ENCODE data around the gene MAST3.
A peak's percentile ranks its signal among the peaks of the same experiment; 100 is the strongest.

The MAST3 gene

DNA sequence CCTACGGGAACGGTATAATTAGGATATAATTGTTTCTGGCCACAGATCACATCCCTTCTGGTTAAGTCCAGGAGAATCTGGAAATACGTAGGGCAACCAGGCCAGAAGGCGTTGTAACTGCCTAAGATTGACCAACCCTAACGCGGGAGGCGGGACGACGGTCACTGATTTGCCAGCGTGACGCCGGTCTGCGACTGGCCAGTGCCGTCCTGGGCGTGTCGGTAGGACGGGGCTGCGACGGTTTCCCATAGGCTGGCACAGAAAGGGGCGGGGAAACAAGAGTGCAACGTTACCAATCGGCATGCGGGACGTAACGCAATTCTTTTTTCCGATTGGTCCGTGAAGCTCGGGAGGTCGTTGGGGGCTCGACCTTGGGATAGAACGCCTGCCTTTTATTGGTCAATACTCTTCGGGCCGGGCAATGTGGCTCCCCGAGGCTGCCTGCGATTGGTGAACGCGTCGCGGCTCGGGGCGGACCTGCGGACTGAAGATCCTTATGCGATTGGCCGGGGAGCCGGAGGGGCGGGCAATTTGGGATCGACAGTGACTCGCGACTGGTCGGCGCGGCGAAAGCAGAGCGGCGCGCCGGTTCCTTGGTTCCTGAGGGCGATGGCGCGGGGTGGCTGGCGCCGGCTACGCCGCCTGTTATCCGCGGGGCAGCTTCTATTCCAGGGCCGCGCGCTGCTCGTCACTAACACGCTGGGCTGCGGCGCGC lies 95.3 kb downstream of the MAST3 start, which contains the start of gene MPV17L2:
Gene MPV17L2, plus strand, starts transcription at position 546 of the 715 bp plus-strand sequence. Its CDS starts 64 bp downstream, at position 610.
- TF ChIP-seq EZH2phosphoT487 (IDR thresholded peaks at IDR 0.05; ENCODE audit: low read depth): no peak
- TF ChIP-seq, protein P1, sequence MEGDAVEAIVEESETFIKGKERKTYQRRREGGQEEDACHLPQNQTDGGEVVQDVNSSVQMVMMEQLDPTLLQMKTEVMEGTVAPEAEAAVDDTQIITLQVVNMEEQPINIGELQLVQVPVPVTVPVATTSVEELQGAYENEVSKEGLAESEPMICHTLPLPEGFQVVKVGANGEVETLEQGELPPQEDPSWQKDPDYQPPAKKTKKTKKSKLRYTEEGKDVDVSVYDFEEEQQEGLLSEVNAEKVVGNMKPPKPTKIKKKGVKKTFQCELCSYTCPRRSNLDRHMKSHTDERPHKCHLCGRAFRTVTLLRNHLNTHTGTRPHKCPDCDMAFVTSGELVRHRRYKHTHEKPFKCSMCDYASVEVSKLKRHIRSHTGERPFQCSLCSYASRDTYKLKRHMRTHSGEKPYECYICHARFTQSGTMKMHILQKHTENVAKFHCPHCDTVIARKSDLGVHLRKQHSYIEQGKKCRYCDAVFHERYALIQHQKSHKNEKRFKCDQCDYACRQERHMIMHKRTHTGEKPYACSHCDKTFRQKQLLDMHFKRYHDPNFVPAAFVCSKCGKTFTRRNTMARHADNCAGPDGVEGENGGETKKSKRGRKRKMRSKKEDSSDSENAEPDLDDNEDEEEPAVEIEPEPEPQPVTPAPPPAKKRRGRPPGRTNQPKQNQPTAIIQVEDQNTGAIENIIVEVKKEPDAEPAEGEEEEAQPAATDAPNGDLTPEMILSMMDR (IDR thresholded peaks at IDR 0.05; ENCODE audit: low read depth, low read length): no peak
- H2AFZ ChIP-seq (ENCODE audit: low read depth, low read length): 0 out of 2 replicates have a peak within 1 kb of the TSS, but pooled peaks have one; percentile 13

DNA sequence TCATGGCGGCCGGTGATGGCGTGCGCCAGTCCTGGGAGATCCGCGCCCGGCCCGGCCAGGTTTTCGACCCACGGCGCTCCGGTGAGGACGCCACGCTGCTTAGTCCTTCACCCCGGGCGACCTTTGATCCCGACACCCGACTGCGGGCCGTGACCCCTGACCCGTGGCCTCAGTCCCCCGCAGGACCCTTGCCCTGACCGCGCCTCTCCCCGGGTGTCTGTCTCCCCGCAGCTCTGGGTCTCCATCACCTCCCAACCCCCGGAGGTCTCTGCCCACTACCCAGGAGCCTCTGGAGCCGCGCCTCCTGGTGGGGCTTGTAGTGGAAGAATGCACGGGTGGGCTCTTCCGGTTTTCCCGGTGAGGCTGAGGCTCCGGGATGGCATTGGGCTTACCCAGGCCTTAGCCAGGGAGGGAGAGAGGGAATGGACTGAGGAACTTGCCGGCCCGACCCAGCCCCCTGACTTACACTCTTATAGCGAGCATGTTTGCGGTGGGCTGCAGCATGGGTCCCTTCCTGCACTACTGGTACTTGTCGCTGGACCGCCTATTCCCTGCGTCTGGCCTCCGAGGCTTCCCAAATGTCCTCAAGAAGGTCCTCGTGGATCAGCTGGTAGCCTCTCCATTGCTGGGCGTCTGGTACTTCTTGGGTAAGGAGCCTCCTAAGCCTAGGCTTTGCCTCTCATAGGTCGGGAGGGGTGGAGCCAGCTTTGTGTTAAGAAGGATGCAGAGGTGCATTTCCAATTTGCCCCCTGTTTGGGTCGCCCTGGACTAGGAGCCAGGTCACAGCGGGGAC lies 96.0 kb downstream of the MAST3 start:
- Histone ChIP-seq H4K20me1 (ENCODE audit: insufficient read depth, low read length) (no peaks in the 10 kb centered on the region; the same call in 1 of the 2 replicates), H3K4me1 (ENCODE audit: low read length) (peaks cover 20% of the 10 kb centered on the region), H3K4me2 (ENCODE audit: low read length) (peak overlapping the region; percentile 90), H2AFZ (ENCODE audit: low read depth, low read length) (0 out of 2 replicates have a peak overlapping the region, but pooled peaks have one; percentile 13), H3K27me3 (ENCODE audit: low read depth, low read length) (no peaks in the 10 kb centered on the region), H3K36me3 (replicated peaks; ENCODE audit: low read depth, low read length) (peaks cover 3% of the 10 kb centered on the region), H3K79me2 (ENCODE audit: low read length) (peaks cover 12% of the 10 kb centered on the region), H3K9ac (ENCODE audit: low read length) (peak overlapping the region; percentile 69), H3K27ac (ENCODE audit: low read length) (peak overlapping the region; percentile 7; the same call in 1 of the 2 replicates), H3K4me3 (ENCODE audit: low read length) (peak overlapping the region; percentile 87), H3K9me3 (ENCODE audit: insufficient read depth, low read length) (no peaks in the 10 kb centered on the region)
- TF ChIP-seq, protein P1 (IDR thresholded peaks at IDR 0.05; ENCODE audit: low read depth, low read length): no peak
- TF ChIP-seq EZH2phosphoT487 (IDR thresholded peaks at IDR 0.05; ENCODE audit: low read depth): no peak

More for the DNA sequence above, 95.3 kb downstream of the MAST3 start, which contains the start of gene MPV17L2:
- Histone ChIP-seq H3K36me3 (replicated peaks; ENCODE audit: low read depth, low read length) (peaks cover 3% of the 10 kb centered on the region), H3K9me3 (ENCODE audit: insufficient read depth, low read length) (no peaks in the 10 kb centered on the region), H3K27me3 (ENCODE audit: low read depth, low read length) (no peaks in the 10 kb centered on the region), H3K4me3 (ENCODE audit: low read length) (peak within 1 kb of the TSS; percentile 87), H3K9ac (ENCODE audit: low read length) (peak within 1 kb of the TSS; percentile 77), H4K20me1 (ENCODE audit: insufficient read depth, low read length) (no peaks in the 10 kb centered on the region; the same call in 1 of the 2 replicates), H3K27ac (ENCODE audit: low read length) (peak within 1 kb of the TSS; percentile 87), H3K4me1 (ENCODE audit: low read length) (peaks cover 20% of the 10 kb centered on the region), H3K79me2 (ENCODE audit: low read length) (peaks cover 12% of the 10 kb centered on the region), H3K4me2 (ENCODE audit: low read length) (peak within 1 kb of the TSS; percentile 90)

DNA sequence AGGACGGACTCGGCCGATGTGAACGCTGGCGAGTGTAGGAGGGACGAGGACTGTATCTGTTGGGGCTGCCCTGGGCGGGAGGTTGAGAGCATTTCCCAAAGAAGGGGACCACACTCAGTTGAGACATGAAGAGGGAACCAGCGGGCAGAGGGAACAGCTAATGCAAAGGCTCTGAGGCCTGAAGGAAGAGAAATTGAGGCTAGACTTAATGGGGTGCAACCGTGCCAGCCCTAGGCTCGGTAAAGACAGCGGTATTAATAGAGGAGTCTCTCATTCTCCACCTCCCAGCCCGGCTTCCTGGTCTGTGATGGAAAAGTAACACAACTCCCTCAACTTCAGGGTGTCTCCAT lies 96.6 kb downstream of the MAST3 start:
- H3K36me3 ChIP-seq (replicated peaks; ENCODE audit: low read depth, low read length): peaks cover 3% of the 10 kb centered on the region
- no peaks in the 10 kb centered on the region for H3K9me3 ChIP-seq (ENCODE audit: insufficient read depth, low read length)
- no peaks in the 10 kb centered on the region for H3K27me3 ChIP-seq (ENCODE audit: low read depth, low read length)
- H3K27ac ChIP-seq (ENCODE audit: low read length): no peak overlapping the region
- no peak overlapping the region for H2AFZ ChIP-seq (ENCODE audit: low read depth, low read length)
- peaks cover 20% of the 10 kb centered on the region for H3K4me1 ChIP-seq (ENCODE audit: low read length)
- H3K4me2 ChIP-seq (ENCODE audit: low read length): peak overlapping the region; percentile 90
- H4K20me1 ChIP-seq (ENCODE audit: insufficient read depth, low read length): no peaks in the 10 kb centered on the region; the same call in 1 of the 2 replicates
- H3K79me2 ChIP-seq (ENCODE audit: low read length): peaks cover 12% of the 10 kb centered on the region
- H3K9ac ChIP-seq (ENCODE audit: low read length): peak overlapping the region; percentile 69; the same call in 1 of the 2 replicates
- peak overlapping the region; percentile 87 for H3K4me3 ChIP-seq (ENCODE audit: low read length)
- no peak for TF ChIP-seq EZH2phosphoT487 (IDR thresholded peaks at IDR 0.05; ENCODE audit: low read depth)
- TF ChIP-seq, protein P1 (IDR thresholded peaks at IDR 0.05; ENCODE audit: low read depth, low read length): no peak
